NCI-H2227 treated with DMSO at 0.1 percent for 48 hours (cell line): Measurements from ENCODE around the gene DPH1.

Experiments used
- DNase-seq: peaks from one replicate; lab custom pipeline; 2025; lab: John Stamatoyannopoulos, UW

DPH1 gene

GRCh38 chr17:2027528-2028233, 2.3 kb upstream of the DPH1 start:
- DNase-seq: no peak

GRCh38 chr17:2028234-2028614, 1.7 kb upstream of the DPH1 start:
- no peak for DNase-seq

GRCh38 chr17:2028737-2029136, 1.2 kb upstream of the DPH1 start:
- DNase-seq: peak; percentile 23

GRCh38 chr17:2030779-2031163, 818 bp downstream of the DPH1 start:
- no peak for DNase-seq

- no peak for DNase-seq
Measured at GRCh38 chr17:2033153-2033552, 3.2 kb downstream of the DPH1 start.

GRCh38 chr17:2034157-2034556, 4.2 kb downstream of the DPH1 start:
- DNase-seq: no peak

- DNase-seq: no peak
Measured at GRCh38 chr17:2034806-2035540, 5.0 kb downstream of the DPH1 start.

GRCh38 chr17:2035541-2036488, 5.9 kb downstream of the DPH1 start:
- DNase-seq: no peak

- DNase-seq: no peak
Measured at GRCh38 chr17:2037155-2037554, 7.2 kb downstream of the DPH1 start.

- DNase-seq: no peak
Measured at GRCh38 chr17:2040219-2040827, 10.4 kb downstream of the DPH1 start.

- DNase-seq: no peak
Measured at GRCh38 chr17:2040942-2041560, 11.1 kb downstream of the DPH1 start.

- DNase-seq: peak; percentile 92
Measured at GRCh38 chr17:2041561-2042389, 11.8 kb downstream of the DPH1 start, which contains the start of gene OVCA2. Gene OVCA2 (plus strand): TSS chr17:2042022. CDS start chr17:2042048, 26 bp downstream.

GRCh38 chr17:2042390-2042847, 12.5 kb downstream of the DPH1 start:
- peak; percentile 10 for DNase-seq

GRCh38 chr17:2042933-2043332, 13.0 kb downstream of the DPH1 start:
- no peak for DNase-seq

- no peak for DNase-seq
Measured at GRCh38 chr17:2043785-2044184, 13.8 kb downstream of the DPH1 start.

- no peak for DNase-seq
Measured at GRCh38 chr17:2044263-2044894, 14.4 kb downstream of the DPH1 start.

GRCh38 chr17:2047590-2047989, 17.6 kb downstream of the DPH1 start:
- no peak for DNase-seq

- no peak for DNase-seq
Measured at GRCh38 chr17:2048805-2049204, 18.9 kb downstream of the DPH1 start.

- peak; percentile 65 for DNase-seq
Measured at GRCh38 chr17:2049333-2050299, 19.7 kb downstream of the DPH1 start.
